ENCODE results near the gene SGCD. TPM values are rescaled to one million over a fixed set of nuclear protein-coding genes. Genes with fewer than 3 reads are reported as not detected.

The SGCD gene
- polyA plus RNA-seq, 1 of the 3 experiments (the other 2 are of a cell fraction) = 0.87 TPM

- TF ChIP-seq ZBTB33 (IDR thresholded peaks at IDR 0.05; ENCODE audit: borderline replicate concordance, low read depth) (no peak), POLR2AphosphoS5 (IDR thresholded peaks at IDR 0.05; ENCODE audit: low read depth, low read length) (no peak), TEAD4 (IDR thresholded peaks at IDR 0.05; ENCODE audit: borderline replicate concordance, insufficient read depth) (no peak)
These were observed 426.9 kb downstream of the SGCD start (continued) for GRCh38 chr5:156753846-156754245.

- Histone ChIP-seq H3K4me3 (ENCODE audit: low read depth in 2 of 2, low read length in 1 of 2) (no peak overlapping the region), H3K27me3 (ENCODE audit: insufficient read depth) (no peaks in the 10 kb centered on the region), H3K4me2 (no peak overlapping the region), H3K9me3 (no peaks in the 10 kb centered on the region), H3K79me2 (ENCODE audit: insufficient read depth) (no peaks in the 10 kb centered on the region), H4K20me1 (ENCODE audit: insufficient read depth) (no peaks in the 10 kb centered on the region), H3K36me3 (replicated peaks in 1 of 2; ENCODE audit: control insufficient read depth in 1 of 2, insufficient read depth in 2 of 2, low read length in 1 of 2) (no peaks in the 10 kb centered on the region), H3K9me2 (no peaks in the 10 kb centered on the region), H3K9ac (no peak overlapping the region), H3F3A (replicated peaks; ENCODE audit: insufficient read depth) (no peaks in the 10 kb centered on the region), H2AFZ (ENCODE audit: low read depth) (no peak overlapping the region), H3K27ac (ENCODE audit: low read depth in 2 of 2, low read length in 1 of 2) (no peak overlapping the region), H3K4me1 (ENCODE audit: control insufficient read depth in 1 of 2, insufficient read depth in 2 of 2, low read depth in 1 of 2, low read length in 1 of 2) (no peaks in the 10 kb centered on the region)
- 39% methylated on average over 3 of the region's 3 CpGs for WGBS (ENCODE audit: low lambda C conversion rate)
- DNase-seq = no peak
- CTCF ChIA-PET = no interaction called here
- POLR2A ChIA-PET = no interaction called here
- TF ChIP-seq FOSL2 (IDR thresholded peaks at IDR 0.05; ENCODE audit: borderline replicate concordance, low read depth) = no peak
- no peak for TF ChIP-seq EZH2phosphoT487 (IDR thresholded peaks at IDR 0.05; ENCODE audit: borderline replicate concordance, low read depth)
- no peak for TF ChIP-seq NFIC (IDR thresholded peaks at IDR 0.05; ENCODE audit: borderline replicate concordance)
- no peak for TF ChIP-seq JUND (IDR thresholded peaks at IDR 0.05)
- TF ChIP-seq FOXJ3 (CRISPR knock-in tag; IDR thresholded peaks at IDR 0.05) = no peak
- TF ChIP-seq RAD21 (IDR thresholded peaks at IDR 0.05; ENCODE audit: low read length) = no peak
- TF ChIP-seq RXRA (IDR thresholded peaks at IDR 0.05; ENCODE audit: borderline replicate concordance, low read depth) = no peak
- no peak for TF ChIP-seq RCOR1 (IDR thresholded peaks at IDR 0.05; ENCODE audit: low read length)
- TF ChIP-seq REST (IDR thresholded peaks at IDR 0.05; ENCODE audit: low read depth, low read length) = no peak
- TF ChIP-seq MAX (IDR thresholded peaks at IDR 0.05; ENCODE audit: low read depth) = no peak
- TF ChIP-seq GABPA (IDR thresholded peaks at IDR 0.05; ENCODE audit: low read depth) = no peak
- no peak for TF ChIP-seq FOXM1 (IDR thresholded peaks at IDR 0.05; ENCODE audit: low read depth)
- TF ChIP-seq TAF1 (IDR thresholded peaks at IDR 0.05; ENCODE audit: borderline replicate concordance, low read depth, low read length) = no peak
These were observed 428.6 kb downstream of the SGCD start for GRCh38 chr5:156755421-156756087.

Data from SK-N-SH (cell line).